H1 (cell line): ENCODE results near the gene WDFY1.

Experiments used
- GABPA ChIP-seq: IDR thresholded peaks from 2 replicates; pipeline ENCODE4 v1.6.1; 2011; ENCODE audit warnings: mild to moderate bottlenecking, low read length, moderate library complexity, borderline replicate concordance; ENCODE audit not compliant: insufficient read depth
- POLR2AphosphoS5 ChIP-seq: IDR thresholded peaks from 2 replicates; pipeline ENCODE4 v1.6.1; 2011; ENCODE audit warnings: low read depth, low read length
- RAD21 ChIP-seq, 2 experiments: IDR thresholded peaks in 1 of 2; conservative IDR thresholded peaks in 1 of 2; 2 replicates each; pipeline ENCODE4 v1.6.1; 2011; ENCODE audit warnings: low read depth in 2 of 2, low read length in 2 of 2, improper control_type of control experiment in 1 of 2, inconsistent platforms in 1 of 2, mild to moderate bottlenecking in 1 of 2, moderate library complexity in 1 of 2

DNA sequence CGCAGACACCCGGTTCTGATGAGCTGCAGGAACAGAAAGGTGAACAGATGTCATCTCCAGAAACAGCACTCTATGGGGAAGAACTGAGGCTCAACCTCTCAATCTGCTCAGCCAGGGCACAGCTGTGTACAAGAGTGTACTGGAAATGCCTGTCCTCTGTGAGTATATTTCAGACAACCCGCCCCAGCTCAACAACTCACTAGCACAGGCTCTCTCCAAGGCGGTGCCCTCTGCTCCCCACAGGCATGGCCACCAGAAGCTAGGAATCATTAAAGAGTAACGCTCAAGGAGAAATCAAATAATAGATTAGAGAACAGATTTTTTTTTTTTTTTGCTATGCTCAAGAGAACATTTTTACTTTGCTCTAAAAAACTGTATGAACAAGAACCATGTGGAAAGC, 43.8 kb downstream of the WDFY1 start:
- TF ChIP-seq RAD21 (IDR thresholded peaks at IDR 0.05 in 1 of 2, conservative IDR thresholded peaks at IDR 0.05 in 1 of 2; ENCODE audit: low read depth in 2 of 2, low read length in 2 of 2) (no peak), GABPA (no peak), POLR2AphosphoS5 (no peak)
